Measurements from ENCODE around the gene SLX4IP.

SLX4IP gene

GRCh38 chr20:10402938-10403608 is 32.0 kb upstream of the SLX4IP start:
- DNase-seq (ENCODE audit: low read depth) = no peak
- no peak overlapping the region for H3K4me3 ChIP-seq (replicated peaks; ENCODE audit: low read depth, low read length)
- TF ChIP-seq, protein P1, sequence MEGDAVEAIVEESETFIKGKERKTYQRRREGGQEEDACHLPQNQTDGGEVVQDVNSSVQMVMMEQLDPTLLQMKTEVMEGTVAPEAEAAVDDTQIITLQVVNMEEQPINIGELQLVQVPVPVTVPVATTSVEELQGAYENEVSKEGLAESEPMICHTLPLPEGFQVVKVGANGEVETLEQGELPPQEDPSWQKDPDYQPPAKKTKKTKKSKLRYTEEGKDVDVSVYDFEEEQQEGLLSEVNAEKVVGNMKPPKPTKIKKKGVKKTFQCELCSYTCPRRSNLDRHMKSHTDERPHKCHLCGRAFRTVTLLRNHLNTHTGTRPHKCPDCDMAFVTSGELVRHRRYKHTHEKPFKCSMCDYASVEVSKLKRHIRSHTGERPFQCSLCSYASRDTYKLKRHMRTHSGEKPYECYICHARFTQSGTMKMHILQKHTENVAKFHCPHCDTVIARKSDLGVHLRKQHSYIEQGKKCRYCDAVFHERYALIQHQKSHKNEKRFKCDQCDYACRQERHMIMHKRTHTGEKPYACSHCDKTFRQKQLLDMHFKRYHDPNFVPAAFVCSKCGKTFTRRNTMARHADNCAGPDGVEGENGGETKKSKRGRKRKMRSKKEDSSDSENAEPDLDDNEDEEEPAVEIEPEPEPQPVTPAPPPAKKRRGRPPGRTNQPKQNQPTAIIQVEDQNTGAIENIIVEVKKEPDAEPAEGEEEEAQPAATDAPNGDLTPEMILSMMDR (IDR thresholded peaks at IDR 0.05; ENCODE audit: low read length, missing control alignments) = no peak

- DNase-seq (ENCODE audit: low read depth) = no peak
- no peak overlapping the region for H3K4me3 ChIP-seq (replicated peaks; ENCODE audit: low read depth, low read length)
- TF ChIP-seq, protein P1 (IDR thresholded peaks at IDR 0.05; ENCODE audit: low read length, missing control alignments) = no peak
Observed at GRCh38 chr20:10404023-10404628, 31.0 kb upstream of the SLX4IP start.

- DNase-seq (ENCODE audit: low read depth) = no peak
- H3K4me3 ChIP-seq (replicated peaks; ENCODE audit: low read depth, low read length) = no peak overlapping the region
- TF ChIP-seq, protein P1 (IDR thresholded peaks at IDR 0.05; ENCODE audit: low read length, missing control alignments) = no peak
Observed at GRCh38 chr20:10404959-10405530, 30.1 kb upstream of the SLX4IP start.

- DNase-seq (ENCODE audit: low read depth) = no peak
- H3K4me3 ChIP-seq (replicated peaks; ENCODE audit: low read depth, low read length) = no peak overlapping the region
- TF ChIP-seq, protein P1 (IDR thresholded peaks at IDR 0.05; ENCODE audit: low read length, missing control alignments) = no peak
Observed at GRCh38 chr20:10408108-10408813, 26.8 kb upstream of the SLX4IP start.

DNA sequence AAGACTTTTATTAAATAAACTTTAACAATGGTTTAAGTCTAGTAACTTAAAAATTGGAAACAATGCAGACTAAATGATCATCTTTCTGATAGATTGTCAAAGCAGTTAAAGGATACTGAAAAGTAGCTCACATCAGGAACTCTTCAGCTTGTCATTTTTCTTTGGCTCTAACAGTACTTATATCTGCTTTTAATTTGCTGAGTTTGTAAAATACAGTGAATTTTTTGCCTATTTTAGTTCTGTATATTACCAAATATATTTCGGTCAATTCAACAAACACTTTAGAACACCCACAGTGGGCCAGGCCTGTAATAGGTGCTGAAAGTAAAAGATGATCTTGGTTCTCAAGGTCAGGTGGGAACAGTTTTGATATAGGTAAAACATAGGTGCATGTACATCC is 23.4 kb upstream of the SLX4IP start:
- TF ChIP-seq, protein P1 (IDR thresholded peaks at IDR 0.05; ENCODE audit: low read length, missing control alignments) = no peak
- H3K4me3 ChIP-seq (replicated peaks; ENCODE audit: low read depth, low read length) = no peak overlapping the region
- DNase-seq (ENCODE audit: low read depth) = no peak

DNA sequence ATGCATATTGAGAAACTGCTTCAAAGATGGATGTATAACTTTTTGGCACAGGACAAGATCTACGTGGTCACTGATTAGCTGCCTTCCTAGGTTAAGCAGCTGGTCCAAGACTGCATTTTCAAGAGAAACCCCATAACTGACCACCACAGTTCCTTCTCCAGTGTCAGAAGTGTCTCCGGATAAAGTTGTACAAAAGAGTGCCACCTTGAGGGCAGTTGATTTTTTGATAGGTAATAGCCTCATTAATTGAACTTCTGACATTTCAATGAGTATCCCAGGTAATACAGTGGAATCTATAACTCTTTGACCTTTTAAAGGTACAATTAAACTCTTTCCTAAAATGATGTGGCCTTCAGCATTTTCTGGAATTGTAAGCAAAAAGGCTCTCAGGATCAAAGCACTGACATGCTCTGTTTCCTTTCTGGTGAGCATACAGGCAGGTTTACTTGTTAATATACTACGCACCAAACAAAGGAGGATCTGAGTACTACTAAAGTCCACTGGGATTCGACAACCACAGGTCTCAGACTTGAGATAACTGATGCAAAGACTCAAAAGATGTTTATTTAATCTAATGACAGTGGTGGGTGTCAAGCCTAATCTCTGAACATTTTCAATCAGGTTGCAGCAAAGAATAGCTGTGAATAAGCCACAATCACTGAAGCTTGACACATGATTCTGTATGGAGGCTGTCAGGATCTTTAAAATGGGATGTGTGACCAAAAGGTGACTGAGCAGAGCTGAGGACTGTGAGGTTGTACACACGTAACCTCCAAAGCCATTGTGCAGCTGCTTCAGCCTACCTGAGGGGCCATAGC is 22.3 kb upstream of the SLX4IP start:
- TF ChIP-seq, protein P1 (IDR thresholded peaks at IDR 0.05; ENCODE audit: low read length, missing control alignments) = peak; percentile 26
- H3K4me3 ChIP-seq (replicated peaks; ENCODE audit: low read depth, low read length) = no peak overlapping the region
- DNase-seq (ENCODE audit: low read depth) = peak; percentile 23

Data from fibroblast of pulmonary artery (primary cell).